Neural progenitor cell (in vitro differentiated cells): ENCODE results near the gene CENPB.
A peak's percentile ranks its signal among the peaks of the same experiment; 100 is the strongest.

ENCODE experiments used
- EZH2 ChIP-seq: fragments of 200-600 bp; sonication (generic); IDR thresholded peaks from 2 replicates; pipeline ENCODE4 v1.6.1; 2017; ENCODE audit warnings: antibody characterized with exemption, mild to moderate bottlenecking, moderate library complexity
- EZH2phosphoT487 ChIP-seq: fragments of 200-600 bp; sonication (generic); IDR thresholded peaks from 2 replicates; pipeline ENCODE4 v1.6.1; 2017; ENCODE audit warnings: antibody characterized with exemption
- TF ChIP-seq, protein P1 (sequence below): fragments of 200-600 bp; sonication (generic); IDR thresholded peaks from 2 replicates; pipeline ENCODE4 v1.5.1; 2017; ENCODE audit warnings: antibody characterized with exemption, mild to moderate bottlenecking

DNA sequence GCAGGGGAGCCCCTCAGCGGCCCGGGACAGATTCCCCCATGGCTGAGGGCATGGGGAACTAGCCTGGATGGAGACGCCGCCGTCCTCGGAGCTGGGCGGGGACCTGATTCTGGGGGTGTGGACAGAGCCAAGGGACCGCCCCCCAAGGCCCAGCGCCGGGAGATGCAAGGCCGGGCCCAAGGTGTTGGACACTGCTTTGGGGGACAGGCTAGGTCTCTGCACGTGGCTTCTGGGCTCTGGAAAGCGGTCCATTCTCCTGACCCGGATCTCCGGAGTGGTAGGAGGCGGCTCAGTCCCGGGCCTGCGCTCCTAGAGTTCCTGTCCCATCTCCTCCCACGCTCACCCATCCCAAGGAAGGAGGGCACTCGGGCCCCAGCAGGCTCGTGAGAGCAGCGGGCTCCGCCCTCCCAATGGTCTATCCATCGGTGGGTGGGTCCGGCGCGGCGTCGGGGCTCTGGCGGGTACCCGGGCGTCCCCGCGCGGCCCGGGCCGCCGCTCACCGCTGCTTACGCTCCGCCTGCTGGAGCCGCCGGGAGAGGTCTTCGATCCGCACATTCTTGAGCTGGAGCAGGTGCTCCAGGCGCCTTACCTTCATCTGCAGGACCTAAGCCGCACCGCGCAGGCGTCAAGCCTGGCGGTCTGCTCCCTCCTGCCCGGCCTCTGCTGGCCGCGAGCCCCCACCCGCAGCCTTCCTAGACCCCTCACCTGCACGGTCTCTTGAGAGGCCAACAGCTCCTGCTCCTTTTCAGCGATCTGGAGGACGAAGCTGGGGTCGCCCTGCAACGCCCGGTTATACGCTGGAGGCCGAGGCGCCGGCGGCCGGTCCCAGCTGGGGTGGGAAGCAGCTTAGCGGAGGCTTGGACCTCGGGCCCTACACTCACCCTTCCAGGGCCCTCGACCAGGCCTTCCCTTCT lies 8.6 kb downstream of the CENPB start:
- TF ChIP-seq, protein P1, sequence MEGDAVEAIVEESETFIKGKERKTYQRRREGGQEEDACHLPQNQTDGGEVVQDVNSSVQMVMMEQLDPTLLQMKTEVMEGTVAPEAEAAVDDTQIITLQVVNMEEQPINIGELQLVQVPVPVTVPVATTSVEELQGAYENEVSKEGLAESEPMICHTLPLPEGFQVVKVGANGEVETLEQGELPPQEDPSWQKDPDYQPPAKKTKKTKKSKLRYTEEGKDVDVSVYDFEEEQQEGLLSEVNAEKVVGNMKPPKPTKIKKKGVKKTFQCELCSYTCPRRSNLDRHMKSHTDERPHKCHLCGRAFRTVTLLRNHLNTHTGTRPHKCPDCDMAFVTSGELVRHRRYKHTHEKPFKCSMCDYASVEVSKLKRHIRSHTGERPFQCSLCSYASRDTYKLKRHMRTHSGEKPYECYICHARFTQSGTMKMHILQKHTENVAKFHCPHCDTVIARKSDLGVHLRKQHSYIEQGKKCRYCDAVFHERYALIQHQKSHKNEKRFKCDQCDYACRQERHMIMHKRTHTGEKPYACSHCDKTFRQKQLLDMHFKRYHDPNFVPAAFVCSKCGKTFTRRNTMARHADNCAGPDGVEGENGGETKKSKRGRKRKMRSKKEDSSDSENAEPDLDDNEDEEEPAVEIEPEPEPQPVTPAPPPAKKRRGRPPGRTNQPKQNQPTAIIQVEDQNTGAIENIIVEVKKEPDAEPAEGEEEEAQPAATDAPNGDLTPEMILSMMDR, result no peak
- TF ChIP-seq EZH2phosphoT487 (peak; percentile 59), EZH2 (peak; percentile 71)
